ENCODE measurements around the gene IL13RA2. TPM values are rescaled to one million over a fixed set of nuclear protein-coding genes. Genes with fewer than 3 reads are reported as not detected.

The IL13RA2 gene
- total and polyA plus RNA-seq, 2 of the 4 experiments (the other 2 are of a cell fraction), result under 0.01 to 0.14 TPM

DNA sequence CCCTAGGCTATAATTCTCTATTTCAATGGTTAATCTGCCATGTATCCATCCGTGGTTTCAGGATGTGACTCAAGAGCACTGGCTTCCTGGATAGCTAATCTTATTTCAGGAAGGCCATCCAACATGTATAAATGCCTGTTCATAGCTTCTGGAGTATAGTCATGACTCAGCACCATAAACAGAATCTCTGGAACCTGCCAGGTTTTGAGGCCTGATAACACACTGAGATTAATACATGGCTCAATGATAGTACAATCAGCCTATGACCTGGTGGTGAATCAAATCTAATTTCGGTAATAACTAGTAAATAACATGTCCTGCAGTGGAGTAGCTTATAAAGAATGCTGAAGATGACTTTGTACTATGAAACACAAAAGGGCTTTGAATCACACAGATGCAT, 5.7 kb upstream of the IL13RA2 start:
- WGBS, 2 experiments (ENCODE audit: extremely low coverage in 2 of 2, insufficient read length in 1 of 2), result no CpG with 5 or more reads among the region's 2 CpGs

More for the DNA sequence above, 5.7 kb upstream of the IL13RA2 start:
- H3K9me3 ChIP-seq (ENCODE audit: control insufficient read depth, insufficient read depth, low read length), result no peaks in the 10 kb centered on the region
- TF ChIP-seq CHD1 (IDR thresholded peaks at IDR 0.05; ENCODE audit: low read depth, low read length) (no peak), FOS (IDR thresholded peaks at IDR 0.05; ENCODE audit: low read depth, low read length) (peak; percentile 60), POLR2A (IDR thresholded peaks at IDR 0.05; ENCODE audit: low read depth, low read length) (no peak), RFX5 (IDR thresholded peaks at IDR 0.05; ENCODE audit: low read depth, low read length) (no peak), MXI1 (IDR thresholded peaks at IDR 0.05; ENCODE audit: borderline replicate concordance, low read depth, low read length) (no peak), BHLHE40 (IDR thresholded peaks at IDR 0.05; ENCODE audit: low read depth, low read length) (no peak), CEBPB (IDR thresholded peaks at IDR 0.05; ENCODE audit: low read depth, low read length) (peak; percentile 0; the same call in 1 of the 2 replicates), MAZ (IDR thresholded peaks at IDR 0.05; ENCODE audit: borderline replicate concordance, low read depth, low read length) (no peak), RAD21 (IDR thresholded peaks at IDR 0.05; ENCODE audit: low read length) (no peak), SMC3 (IDR thresholded peaks at IDR 0.05; ENCODE audit: low read depth, low read length) (no peak), MAFK (IDR thresholded peaks at IDR 0.05; ENCODE audit: low read depth, low read length) (peak; percentile 71), RCOR1 (IDR thresholded peaks at IDR 0.05; ENCODE audit: insufficient replicate concordance, low read length) (no peak), NFE2L2 (IDR thresholded peaks at IDR 0.05; ENCODE audit: low read depth, low read length) (peak; percentile 84)
- TF ChIP-seq, protein P1, sequence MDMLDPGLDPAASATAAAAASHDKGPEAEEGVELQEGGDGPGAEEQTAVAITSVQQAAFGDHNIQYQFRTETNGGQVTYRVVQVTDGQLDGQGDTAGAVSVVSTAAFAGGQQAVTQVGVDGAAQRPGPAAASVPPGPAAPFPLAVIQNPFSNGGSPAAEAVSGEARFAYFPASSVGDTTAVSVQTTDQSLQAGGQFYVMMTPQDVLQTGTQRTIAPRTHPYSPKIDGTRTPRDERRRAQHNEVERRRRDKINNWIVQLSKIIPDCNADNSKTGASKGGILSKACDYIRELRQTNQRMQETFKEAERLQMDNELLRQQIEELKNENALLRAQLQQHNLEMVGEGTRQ (IDR thresholded peaks at IDR 0.05; ENCODE audit: low read depth, low read length), result no peak
- TF ChIP-seq, protein P2, sequence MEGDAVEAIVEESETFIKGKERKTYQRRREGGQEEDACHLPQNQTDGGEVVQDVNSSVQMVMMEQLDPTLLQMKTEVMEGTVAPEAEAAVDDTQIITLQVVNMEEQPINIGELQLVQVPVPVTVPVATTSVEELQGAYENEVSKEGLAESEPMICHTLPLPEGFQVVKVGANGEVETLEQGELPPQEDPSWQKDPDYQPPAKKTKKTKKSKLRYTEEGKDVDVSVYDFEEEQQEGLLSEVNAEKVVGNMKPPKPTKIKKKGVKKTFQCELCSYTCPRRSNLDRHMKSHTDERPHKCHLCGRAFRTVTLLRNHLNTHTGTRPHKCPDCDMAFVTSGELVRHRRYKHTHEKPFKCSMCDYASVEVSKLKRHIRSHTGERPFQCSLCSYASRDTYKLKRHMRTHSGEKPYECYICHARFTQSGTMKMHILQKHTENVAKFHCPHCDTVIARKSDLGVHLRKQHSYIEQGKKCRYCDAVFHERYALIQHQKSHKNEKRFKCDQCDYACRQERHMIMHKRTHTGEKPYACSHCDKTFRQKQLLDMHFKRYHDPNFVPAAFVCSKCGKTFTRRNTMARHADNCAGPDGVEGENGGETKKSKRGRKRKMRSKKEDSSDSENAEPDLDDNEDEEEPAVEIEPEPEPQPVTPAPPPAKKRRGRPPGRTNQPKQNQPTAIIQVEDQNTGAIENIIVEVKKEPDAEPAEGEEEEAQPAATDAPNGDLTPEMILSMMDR (conservative IDR thresholded peaks at IDR 0.05; ENCODE audit: low read depth, low read length), result no peak
- TF ChIP-seq, protein P3, sequence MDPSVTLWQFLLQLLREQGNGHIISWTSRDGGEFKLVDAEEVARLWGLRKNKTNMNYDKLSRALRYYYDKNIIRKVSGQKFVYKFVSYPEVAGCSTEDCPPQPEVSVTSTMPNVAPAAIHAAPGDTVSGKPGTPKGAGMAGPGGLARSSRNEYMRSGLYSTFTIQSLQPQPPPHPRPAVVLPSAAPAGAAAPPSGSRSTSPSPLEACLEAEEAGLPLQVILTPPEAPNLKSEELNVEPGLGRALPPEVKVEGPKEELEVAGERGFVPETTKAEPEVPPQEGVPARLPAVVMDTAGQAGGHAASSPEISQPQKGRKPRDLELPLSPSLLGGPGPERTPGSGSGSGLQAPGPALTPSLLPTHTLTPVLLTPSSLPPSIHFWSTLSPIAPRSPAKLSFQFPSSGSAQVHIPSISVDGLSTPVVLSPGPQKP (IDR thresholded peaks at IDR 0.05; ENCODE audit: borderline replicate concordance, low read depth, low read length), result no peak
- H3K4me3 ChIP-seq (ENCODE audit: insufficient read depth, low read depth, low read length), result no peak overlapping the region
- no peak overlapping the region for H2BK20ac ChIP-seq (ENCODE audit: low read depth, low read length)
- peak; percentile 90 for DNase-seq
- no peaks in the 10 kb centered on the region; the same call in 1 of the 2 replicates for H3K27me3 ChIP-seq (ENCODE audit: control insufficient read depth, insufficient read depth, low read length)
- no peak overlapping the region for H4K8ac ChIP-seq (ENCODE audit: low read depth in 2 of 2, low read length in 2 of 2)
- H4K5ac ChIP-seq (ENCODE audit: low read depth, low read length), result no peak overlapping the region
- no peak overlapping the region for H3K9ac ChIP-seq (ENCODE audit: low read depth, low read length)
- H3K4me2 ChIP-seq (ENCODE audit: low read depth, low read length), result no peak overlapping the region
- no peaks in the 10 kb centered on the region for H3K79me1 ChIP-seq (ENCODE audit: low read depth in 1 of 2, low read length in 2 of 2)
- no TSS peak for BruUV-seq (replicated peaks)
- H3K56ac ChIP-seq (ENCODE audit: extremely low read depth, insufficient read depth, low read length), result no peak overlapping the region
- no peak overlapping the region for H3K4ac ChIP-seq (ENCODE audit: low read depth, low read length)
- no peaks in the 10 kb centered on the region; the same call in 1 of the 2 replicates for H3K4me1 ChIP-seq (ENCODE audit: control insufficient read depth, insufficient read depth, low read length)
- POLR2A ChIA-PET (ENCODE audit: unreplicated experiment), result no interaction called here
- H2BK15ac ChIP-seq (ENCODE audit: low read depth, low read length), result no peak overlapping the region
- in situ Hi-C loops (cut with MboI; ENCODE audit: low sequenced_read_pairs) (no loop called here), intact Hi-C loops (cut with micrococcal nuclease) (no loop called here), dilution Hi-C loops (cut with HindIII; ENCODE audit: low sequenced_read_pairs, unreplicated experiment) (no loop called here)
- H3K36me3 ChIP-seq (ENCODE audit: control insufficient read depth, insufficient read depth, low read length), result no peaks in the 10 kb centered on the region
- peak overlapping the region; percentile 46 for H2BK5ac ChIP-seq (ENCODE audit: low read depth, low read length, poor library complexity, severe bottlenecking)
- H4K91ac ChIP-seq (ENCODE audit: insufficient read depth, low read depth, low read length), result no peak overlapping the region
- no peak overlapping the region for H3K14ac ChIP-seq (replicated peaks; ENCODE audit: low read depth, low read length)
- peak overlapping the region; percentile 37; the same call in 1 of the 2 replicates for H3K27ac ChIP-seq (ENCODE audit: insufficient read depth, low read length)
- H3K23ac ChIP-seq (ENCODE audit: low read depth, low read length), result no peak overlapping the region
- H3K9me1 ChIP-seq (ENCODE audit: insufficient read depth, low read length), result no peaks in the 10 kb centered on the region
- ATAC-seq (ENCODE audit: low read depth), result peak; percentile 85
- no peak overlapping the region for H2BK120ac ChIP-seq (ENCODE audit: low read depth, low read length)
- H4K20me1 ChIP-seq (ENCODE audit: insufficient read depth, low read length), result no peaks in the 10 kb centered on the region
- no peak overlapping the region for H2AFZ ChIP-seq (replicated peaks; ENCODE audit: low read length, poor library complexity)
- CTCF ChIA-PET, result no interaction called here
- H2AK9ac ChIP-seq (replicated peaks; ENCODE audit: low read depth, low read length, poor library complexity), result no peak overlapping the region
- H2AK5ac ChIP-seq (ENCODE audit: low read depth, low read length), result no peak overlapping the region
- no peak overlapping the region for H3K18ac ChIP-seq (ENCODE audit: low read depth, low read length)
